Fibroblast of villous mesenchyme (primary cell): ENCODE data around the gene GFM1. TPM values are rescaled to one million over a fixed set of nuclear protein-coding genes. Genes with fewer than 3 reads are reported as not detected.

ENCODE experiments used
- DNase-seq: peaks from one replicate; pipeline ENCODE4 v3.0.0-alpha.2; 2010; ENCODE audit warnings: low read depth
- H3K4me3 ChIP-seq: 2 replicates; pipeline ENCODE4 v1.5.1; 2011; ENCODE audit warnings: low read depth, mild to moderate bottlenecking, low read length
- total RNA-seq: library from RNA; depleted of rRNA; stranded (reverse); fragments of >200 nt; gene quantifications from 2 replicates; pipeline ENCODE4 v1.2.3, GENCODE V29; 2012
- TF ChIP-seq, protein P1 (sequence below): IDR thresholded peaks from 2 replicates; pipeline ENCODE4 v1.5.1; 2012; ENCODE audit warnings: low read depth, mild to moderate bottlenecking, low read length; ENCODE audit not compliant: insufficient read depth

Gene GFM1
- total RNA-seq, 1 donor = 55.7 TPM

DNA sequence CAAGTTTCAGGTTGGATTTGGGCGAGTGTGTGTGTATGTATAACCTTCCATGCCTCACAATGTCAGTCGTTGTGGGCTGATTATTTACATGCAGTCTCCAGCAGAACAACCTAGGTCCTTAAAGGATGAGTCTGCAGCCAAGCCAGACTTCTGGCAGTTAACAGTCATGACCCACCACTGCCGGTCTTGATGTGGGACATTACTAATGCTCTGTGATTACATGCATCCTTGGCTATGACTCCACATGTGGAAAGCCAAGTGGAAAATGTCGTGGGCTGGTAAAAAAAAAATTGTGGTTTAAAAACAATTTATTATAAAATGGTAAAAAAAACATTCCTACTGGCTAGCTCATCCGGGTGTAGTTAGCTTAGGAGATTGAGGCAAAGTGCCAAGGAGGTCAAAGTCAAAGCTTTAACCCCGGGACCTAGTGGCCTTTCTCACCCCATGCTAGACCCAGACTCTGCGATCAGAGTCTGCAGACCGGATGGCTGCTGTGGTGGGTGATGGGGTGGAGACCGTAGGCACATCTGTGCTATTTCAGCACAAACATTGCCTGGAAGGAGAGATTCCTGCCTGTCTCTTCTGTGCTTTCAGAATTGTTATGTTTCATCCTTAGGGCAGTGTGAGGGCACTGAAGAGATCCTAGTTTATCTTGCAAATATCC lies 81.2 kb downstream of the GFM1 start:
- no peak overlapping the region for H3K4me3 ChIP-seq
- DNase-seq = peak; percentile 99
- TF ChIP-seq, protein P1, sequence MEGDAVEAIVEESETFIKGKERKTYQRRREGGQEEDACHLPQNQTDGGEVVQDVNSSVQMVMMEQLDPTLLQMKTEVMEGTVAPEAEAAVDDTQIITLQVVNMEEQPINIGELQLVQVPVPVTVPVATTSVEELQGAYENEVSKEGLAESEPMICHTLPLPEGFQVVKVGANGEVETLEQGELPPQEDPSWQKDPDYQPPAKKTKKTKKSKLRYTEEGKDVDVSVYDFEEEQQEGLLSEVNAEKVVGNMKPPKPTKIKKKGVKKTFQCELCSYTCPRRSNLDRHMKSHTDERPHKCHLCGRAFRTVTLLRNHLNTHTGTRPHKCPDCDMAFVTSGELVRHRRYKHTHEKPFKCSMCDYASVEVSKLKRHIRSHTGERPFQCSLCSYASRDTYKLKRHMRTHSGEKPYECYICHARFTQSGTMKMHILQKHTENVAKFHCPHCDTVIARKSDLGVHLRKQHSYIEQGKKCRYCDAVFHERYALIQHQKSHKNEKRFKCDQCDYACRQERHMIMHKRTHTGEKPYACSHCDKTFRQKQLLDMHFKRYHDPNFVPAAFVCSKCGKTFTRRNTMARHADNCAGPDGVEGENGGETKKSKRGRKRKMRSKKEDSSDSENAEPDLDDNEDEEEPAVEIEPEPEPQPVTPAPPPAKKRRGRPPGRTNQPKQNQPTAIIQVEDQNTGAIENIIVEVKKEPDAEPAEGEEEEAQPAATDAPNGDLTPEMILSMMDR = no peak

DNA sequence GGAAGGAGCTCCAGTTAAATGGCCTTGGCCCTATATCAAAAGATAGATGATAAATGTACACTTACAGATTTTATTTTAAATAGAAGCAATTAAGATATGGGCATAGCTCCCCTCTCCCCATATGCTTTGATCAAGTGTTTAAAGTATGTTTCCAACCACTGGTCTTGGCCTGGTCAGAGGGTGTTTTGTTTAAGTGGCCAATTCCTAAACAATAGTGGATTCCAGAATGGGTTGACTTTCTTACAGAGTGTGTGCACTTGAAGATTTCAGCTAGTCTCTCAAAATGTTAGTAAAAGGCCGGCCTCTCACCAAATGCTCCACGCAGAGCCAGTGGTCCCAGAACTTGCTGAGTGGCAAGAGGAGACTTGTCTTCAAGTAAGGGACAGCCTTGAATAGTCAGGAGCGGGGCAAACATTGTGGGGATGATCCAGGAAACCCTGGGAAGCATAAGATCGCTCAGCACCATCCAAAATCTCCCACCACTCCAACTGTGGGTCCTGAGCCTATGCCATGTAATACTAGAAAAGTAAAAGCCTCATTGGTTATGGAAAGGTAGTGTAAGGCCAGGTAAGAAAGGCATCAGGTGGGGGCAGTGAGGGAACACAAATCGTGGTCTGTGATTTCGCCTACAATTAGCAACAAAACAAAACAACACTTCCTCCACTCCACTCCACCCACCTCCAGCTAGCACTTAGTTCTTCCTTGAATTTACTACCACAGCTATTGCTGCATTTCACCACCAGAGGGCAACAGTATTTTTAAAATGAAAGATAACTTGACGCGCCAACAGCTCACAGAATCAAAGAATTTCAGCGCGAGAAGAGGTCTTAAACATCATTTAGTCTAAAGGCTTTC lies 83.1 kb downstream of the GFM1 start:
- TF ChIP-seq, protein P1 = peak; percentile 82
- peak; percentile 85 for DNase-seq
- H3K4me3 ChIP-seq = no peak overlapping the region

DNA sequence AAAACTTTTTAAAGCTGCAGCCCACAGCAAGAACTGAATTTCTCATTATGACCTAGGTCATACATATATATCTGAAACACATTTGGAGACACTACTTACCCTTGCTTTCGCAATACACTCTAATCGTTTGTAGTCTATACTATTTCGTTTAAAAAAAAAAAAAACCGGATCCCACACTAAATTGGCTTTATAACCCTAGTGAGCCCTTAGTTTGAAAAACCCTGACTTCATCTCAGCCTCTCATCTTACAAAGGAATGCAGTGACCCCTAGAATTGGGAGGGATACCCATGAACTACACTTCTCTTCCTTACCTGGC lies 83.7 kb downstream of the GFM1 start:
- TF ChIP-seq, protein P1 = no peak
- no peak for DNase-seq
- no peak overlapping the region for H3K4me3 ChIP-seq

DNA sequence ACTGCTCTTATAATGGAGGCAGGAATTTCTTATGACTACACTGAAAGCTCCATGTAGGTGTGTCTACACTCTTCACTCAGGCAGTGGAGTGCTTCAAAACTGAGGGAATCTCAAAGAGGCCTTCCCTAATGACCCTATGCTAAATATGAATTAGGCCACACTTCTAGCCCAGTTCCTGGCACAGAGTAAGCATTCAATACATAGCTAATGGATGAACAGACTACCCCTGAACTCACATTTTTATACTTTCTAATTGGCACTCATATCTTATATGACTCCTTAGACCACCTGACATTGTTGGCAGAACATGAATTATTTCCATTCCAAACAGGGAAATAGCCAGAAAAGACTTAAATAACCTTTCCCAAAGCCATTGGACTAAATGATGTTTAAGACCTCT lies 84.5 kb downstream of the GFM1 start:
- TF ChIP-seq, protein P1 = no peak
- DNase-seq = no peak
- no peak overlapping the region for H3K4me3 ChIP-seq

DNA sequence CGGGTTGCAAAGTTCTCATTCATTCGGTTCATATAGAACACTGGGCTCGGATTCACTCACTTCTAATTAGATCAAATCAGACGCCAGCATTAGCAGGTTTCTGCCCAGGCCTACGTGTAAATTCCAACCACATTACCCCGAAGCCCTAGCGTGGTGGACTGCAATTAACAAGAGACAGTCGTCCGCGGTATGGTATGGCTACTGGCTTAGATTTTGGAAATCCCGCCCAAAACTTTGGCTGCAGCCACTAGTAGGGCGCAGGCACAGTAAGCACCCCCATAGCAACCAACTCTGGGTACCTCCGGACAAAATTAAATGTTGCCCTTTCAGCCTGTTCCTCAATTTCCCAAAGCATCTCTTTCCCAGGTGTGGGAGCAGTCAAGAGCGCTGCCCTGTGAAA lies 87.2 kb downstream of the GFM1 start:
- TF ChIP-seq, protein P1 = no peak
- H3K4me3 ChIP-seq = peak overlapping the region; percentile 71
- no peak for DNase-seq

DNA sequence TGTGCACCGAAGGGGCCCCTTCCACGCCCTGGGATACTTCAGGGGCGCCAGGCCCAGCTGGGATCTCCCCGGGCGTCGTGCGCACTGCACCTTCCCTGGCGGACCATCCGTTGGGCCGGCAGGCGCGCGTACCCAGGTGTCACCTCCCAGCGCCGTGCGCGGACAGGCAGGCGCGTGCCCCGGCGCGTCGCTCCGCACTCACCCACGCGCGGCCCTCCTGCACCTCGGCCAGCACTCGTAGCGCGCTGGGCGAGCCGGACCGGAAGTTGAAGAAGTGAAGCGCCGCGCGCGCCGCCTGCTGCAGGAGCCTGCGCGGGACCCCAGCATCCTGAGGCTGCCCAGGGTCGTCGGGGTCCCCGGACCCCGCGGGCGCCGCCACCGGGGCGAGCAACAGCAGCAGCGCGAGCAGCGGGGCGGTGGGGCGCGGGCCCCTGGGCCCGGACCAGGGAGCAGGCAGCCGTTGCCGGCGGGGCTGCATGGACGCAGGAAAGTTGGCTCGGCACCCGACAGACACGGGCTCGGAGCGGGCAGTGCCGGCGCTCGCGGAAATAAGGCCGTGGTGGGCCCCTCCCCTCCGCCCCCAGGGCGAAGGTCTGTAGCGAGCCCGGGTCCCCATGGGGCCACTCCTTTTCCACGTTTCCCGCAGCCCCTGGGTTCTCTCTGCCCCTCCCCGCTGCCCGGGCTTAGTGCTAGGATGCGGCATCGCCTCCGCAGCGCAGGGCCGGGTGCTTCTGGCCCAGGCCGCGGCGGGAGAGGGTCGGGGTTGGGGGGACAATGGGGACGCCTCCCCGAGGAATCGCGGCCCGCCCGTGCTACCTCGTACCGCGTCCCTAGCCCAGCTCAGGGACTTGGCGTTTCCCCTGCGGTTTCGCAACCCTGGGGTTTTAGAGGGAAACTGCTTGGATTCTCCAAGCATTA lies 87.9 kb downstream of the GFM1 start, which contains the start of gene RARRES1:
Gene RARRES1, minus strand, starts transcription at position 520 of the 918 bp plus-strand sequence. Its CDS starts 42 bp downstream, at position 478.
- DNase-seq = peak; percentile 61
- TF ChIP-seq, protein P1 = no peak
- peak within 1 kb of the TSS; percentile 71 for H3K4me3 ChIP-seq
